Right renal cortex interstitium (tissue), 3 donors: Measurements from ENCODE around the gene C2CD4A. TPM values are rescaled to one million over a fixed set of nuclear protein-coding genes. Genes with fewer than 3 reads are reported as not detected.

Experiments used
- DNase-seq, 3 donors: peaks; one replicate each; pipeline ENCODE4 v3.0.0-alpha.2; 2013; ENCODE audit warnings: low read depth in 3 of 3, low spot score in 2 of 3
- polyA plus RNA-seq, 3 donors: library from polyadenylated mRNA; unstranded; fragments of 120-200 nt; gene quantifications; one replicate each; pipeline ENCODE4 v1.2.1, GENCODE V29; 2013; ENCODE audit not compliant: insufficient read length in 3 of 3

Gene C2CD4A
- polyA plus RNA-seq, 3 donors: 0.18 to 0.35 (median 0.20) TPM

DNA sequence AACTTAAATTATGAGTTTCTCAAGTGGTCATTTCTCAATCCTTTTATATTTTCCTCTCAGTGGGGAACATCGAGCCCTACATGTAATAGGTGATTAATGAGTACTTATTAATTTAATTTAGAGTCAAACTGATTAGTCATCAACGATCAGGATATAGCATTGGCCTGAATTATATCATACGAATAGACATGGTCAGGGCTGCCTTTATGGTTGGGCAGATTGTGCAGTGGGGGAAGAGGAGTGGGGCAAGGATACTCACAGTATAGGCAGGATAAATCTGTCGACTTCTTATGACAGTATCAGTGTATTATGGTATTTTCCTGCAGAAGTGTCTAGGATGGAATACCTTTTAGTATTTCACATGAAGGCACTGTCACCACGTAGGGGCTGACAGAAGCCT lies 27.0 kb downstream of the C2CD4A start:
- no peak for DNase-seq

DNA sequence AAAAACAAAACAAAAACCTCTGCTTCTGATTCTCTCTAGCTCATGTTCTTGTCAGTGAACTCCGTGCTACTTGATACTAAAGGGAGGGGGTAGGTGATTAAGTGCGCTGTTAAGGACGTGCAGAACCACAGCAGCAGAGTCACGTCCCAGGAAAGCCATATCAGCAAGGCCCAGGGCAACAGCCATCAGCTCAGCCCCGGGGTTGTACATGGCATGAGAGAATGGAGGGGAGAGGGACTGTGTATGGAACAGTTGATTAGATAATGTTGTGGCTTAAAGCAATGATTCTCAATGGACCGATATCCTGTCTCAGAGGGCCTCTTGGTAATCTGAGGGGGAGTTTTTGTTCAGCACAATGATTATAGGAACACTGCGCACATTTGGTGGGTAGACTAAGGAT lies 27.6 kb downstream of the C2CD4A start:
- no peak for DNase-seq

- DNase-seq: no peak
These were observed 32.4 kb downstream of the C2CD4A start for GRCh38 chr15:62099094-62099601.

DNA sequence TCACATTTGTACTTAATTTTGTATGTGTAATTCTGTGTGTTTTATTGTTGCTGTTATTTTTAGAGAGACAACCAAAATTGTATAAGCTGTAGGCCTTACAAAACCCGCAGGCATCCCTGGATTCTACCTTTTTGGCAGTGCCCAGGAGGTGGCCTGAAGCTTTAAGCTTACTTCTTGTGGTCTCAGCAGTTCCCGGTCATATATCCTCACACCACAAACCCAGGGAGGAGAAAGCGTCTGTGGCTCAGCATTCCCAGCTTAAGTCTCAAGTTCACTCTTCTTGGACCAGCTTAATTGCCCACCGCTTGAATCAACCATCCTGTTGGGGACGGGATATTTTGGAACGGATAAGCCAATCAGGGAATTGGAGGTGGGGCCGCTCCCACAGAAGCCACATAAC lies 36.7 kb downstream of the C2CD4A start:
- DNase-seq: no peak

- DNase-seq: no peak
These were observed 37.6 kb downstream of the C2CD4A start for GRCh38 chr15:62104401-62104800.

GRCh38 chr15:62104846-62105245 lies 38.1 kb downstream of the C2CD4A start:
- no peak for DNase-seq

- no peak for DNase-seq
These were observed 38.5 kb downstream of the C2CD4A start for GRCh38 chr15:62105266-62105665.

- DNase-seq: no peak
These were observed 39.3 kb downstream of the C2CD4A start for GRCh38 chr15:62106096-62106495.

DNA sequence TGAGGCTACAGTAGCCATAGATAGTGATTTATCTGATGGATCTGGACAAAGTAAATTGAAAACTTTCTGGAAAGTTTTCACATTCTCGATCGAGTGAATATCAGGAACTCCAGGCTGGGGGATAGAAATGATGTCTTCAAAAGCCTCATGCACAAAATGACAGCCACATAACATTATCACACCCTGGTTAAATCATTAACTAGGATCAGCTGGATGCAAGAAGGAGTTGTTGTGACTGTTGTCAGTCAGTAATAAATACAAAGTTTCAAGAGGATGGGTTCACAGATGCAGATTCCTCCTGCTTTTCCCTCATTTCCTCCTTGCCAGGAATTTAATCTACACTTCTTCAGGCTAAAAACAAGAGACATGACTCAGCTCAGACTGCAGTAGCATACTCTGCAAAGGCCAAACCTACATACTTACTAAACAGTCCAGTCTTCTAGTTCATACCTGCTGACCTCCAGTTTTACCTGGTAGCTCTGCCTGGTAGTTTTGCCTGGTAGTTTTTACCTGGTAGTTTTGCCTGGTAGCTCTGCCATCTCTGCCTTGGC lies 40.9 kb downstream of the C2CD4A start:
- DNase-seq: no peak

DNA sequence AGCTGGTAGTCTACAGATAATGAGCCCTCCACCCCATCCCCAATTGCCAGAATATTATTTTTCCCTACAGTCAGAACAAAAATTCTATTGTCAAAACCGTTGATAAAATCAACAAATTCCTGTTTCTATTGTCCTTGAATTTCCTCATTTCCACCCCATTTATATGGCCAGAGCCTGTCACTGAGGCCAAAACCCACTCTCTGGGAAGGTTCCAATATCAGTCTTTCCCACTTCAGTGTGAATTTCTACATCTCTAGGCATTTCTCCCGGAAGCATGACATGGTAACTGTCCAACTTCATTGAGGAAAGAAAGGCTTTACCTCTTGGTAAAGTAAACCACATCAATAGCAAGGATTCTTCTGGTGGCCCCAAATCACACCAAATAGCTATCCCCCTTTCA lies 41.6 kb downstream of the C2CD4A start:
- no peak for DNase-seq

GRCh38 chr15:62109437-62109836 lies 42.7 kb downstream of the C2CD4A start:
- DNase-seq: no peak

- DNase-seq: no peak
These were observed 43.4 kb downstream of the C2CD4A start for GRCh38 chr15:62109982-62110851.

GRCh38 chr15:62112081-62112480 lies 45.3 kb downstream of the C2CD4A start:
- no peak for DNase-seq

GRCh38 chr15:62112616-62113593 lies 46.1 kb downstream of the C2CD4A start:
- no peak for DNase-seq

DNA sequence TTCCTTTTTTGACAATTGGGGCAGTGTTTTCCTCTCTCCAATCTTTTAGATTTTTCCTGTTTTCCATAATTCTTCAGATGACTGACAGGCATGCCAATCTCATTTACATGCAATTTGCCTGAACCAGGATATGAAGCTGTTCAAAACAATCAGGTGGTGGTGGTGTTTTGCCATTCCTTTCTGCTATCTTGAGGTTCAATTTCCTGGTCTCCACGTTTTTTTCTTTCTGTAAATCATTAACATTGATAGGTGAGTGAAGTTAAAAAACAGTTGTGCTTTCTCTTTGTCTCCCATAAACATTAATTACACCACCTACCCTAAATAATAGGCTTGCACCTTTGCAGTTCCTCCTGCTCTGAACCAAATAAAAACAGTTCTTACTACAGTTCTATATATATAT lies 49.1 kb downstream of the C2CD4A start:
- DNase-seq: no peak

GRCh38 chr15:62118520-62119226 lies 51.9 kb downstream of the C2CD4A start:
- no peak for DNase-seq

DNA sequence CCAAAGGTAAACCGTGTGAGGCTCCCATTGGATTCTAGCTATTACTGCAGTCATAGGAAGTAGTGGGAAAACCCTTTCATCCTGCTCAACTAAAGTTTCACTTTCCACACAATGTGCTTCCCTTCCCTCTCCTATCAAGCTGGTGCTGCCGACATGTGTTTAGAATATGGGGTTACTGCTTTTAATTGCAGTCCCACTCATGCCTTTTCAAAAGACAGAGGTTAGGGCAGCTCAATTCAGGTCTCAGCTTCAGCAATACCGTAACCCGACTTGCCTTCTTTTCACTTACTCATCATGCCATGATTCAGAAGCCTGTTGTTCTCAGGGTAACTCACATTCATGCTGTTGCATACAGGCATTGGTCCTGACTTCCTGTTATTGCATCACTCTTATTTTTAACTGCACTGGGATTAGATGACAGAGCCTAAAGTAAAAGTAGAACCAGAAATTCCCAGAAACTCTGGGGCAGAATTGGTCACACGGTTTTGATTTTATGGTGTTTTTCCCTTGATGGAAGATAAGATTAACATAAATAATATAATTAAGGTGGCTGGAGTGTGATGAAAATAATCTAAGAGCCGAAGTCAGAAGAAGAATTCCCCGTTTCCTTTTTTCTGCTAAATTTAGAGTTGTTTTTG lies 52.6 kb downstream of the C2CD4A start:
- DNase-seq: no peak

- no peak for DNase-seq
These were observed 53.1 kb downstream of the C2CD4A start for GRCh38 chr15:62119874-62120273.
